NOMO-1 (cell line): ENCODE results near the gene DGKH.
"Not testable (repeated sequence)": the region's sequence is repeated elsewhere in the genome, so short reads cannot be mapped to it uniquely, and the experiment has no call there.

Experiments used
- DNase-seq, 2 experiments: peaks; one replicate each; lab custom pipeline; 2025; ENCODE audit not compliant: unreplicated experiment in 2 of 2; lab: John Stamatoyannopoulos, UW

DGKH gene

DNA sequence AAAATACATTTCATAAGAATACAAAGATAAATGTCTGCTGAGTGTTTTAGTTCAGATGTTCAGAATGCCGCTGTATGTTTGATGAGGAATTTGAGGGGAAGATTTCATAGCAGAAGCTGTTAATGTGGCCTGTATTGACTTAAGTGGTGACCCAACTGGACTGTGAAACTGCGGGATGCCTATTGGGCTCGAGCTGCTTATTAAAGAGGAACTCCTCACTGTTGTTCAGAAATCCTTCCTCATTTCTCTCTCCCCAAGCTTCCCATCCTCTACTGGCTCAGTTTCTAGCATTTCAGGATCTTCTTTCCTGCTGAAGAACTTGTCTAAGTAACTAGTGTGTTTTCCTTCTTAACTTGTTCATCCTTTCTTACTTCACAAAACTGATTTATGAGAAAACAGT is 20.4 kb downstream of the DGKH start:
- DNase-seq, result peak; percentile 5 to 64

DNA sequence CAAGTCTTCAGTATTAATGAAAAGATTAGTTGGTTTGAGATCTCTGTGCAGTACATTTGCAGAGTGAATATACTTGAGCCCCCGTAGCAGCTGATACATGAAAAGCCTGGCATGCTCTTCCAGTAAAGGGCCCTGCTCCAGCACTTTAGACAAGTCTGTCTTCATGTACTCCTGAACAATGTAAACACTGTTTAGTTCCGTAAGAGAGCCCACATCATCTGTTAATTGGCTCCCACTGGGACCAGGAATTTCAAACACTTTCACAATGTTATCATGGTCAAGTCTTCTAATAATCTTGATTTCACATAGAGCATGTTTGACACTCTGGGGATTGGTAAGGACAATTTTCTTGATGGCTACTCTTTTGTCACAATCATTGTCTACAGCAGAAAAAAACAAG is 22.2 kb downstream of the DGKH start:
- DNase-seq, result not testable (repeated sequence)

- DNase-seq, result not testable (repeated sequence)
Measured at GRCh38 chr13:42071179-42071578, 22.7 kb downstream of the DGKH start.

- no peak for DNase-seq
Measured at GRCh38 chr13:42071672-42072419, 23.4 kb downstream of the DGKH start.

DNA sequence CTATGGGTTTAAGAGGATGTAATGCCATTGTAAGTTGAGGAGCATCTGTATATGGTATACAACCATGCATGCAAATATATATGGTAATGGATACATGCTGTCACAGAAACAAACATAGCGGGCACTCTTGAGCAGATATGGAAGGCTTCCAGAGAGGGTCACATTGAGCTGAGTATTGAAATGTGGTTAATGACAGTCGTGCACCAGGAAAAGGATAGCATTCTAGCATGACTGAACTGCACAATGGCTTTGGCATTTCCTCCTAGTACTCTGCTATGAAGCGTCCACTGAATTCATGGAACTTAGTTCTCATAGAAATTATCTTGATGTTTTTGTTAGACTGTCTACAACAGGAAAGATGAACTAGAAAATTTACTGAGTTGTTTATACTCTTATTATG is 25.2 kb downstream of the DGKH start:
- DNase-seq, result no peak

DNA sequence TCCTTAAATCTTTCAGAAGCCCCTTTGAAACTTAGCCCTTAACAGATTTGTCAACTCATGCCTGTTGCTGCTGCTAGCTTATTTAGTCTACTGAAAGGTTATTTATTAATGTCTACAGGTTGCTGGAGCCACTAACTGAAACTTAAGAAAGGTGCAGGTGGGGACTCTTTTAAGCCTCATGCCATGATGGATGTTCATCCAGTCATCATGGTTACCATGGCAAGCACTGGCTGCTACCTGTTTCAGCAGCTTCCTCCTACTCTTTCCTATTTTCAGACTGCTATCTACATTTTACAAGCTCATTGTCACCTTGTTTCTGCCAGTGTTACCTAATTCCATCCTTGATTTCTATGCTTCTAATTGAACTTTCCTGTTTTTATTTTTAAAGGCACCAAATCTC is 27.1 kb downstream of the DGKH start:
- DNase-seq, result no peak

GRCh38 chr13:42076309-42076713 is 27.9 kb downstream of the DGKH start:
- DNase-seq, result no peak

DNA sequence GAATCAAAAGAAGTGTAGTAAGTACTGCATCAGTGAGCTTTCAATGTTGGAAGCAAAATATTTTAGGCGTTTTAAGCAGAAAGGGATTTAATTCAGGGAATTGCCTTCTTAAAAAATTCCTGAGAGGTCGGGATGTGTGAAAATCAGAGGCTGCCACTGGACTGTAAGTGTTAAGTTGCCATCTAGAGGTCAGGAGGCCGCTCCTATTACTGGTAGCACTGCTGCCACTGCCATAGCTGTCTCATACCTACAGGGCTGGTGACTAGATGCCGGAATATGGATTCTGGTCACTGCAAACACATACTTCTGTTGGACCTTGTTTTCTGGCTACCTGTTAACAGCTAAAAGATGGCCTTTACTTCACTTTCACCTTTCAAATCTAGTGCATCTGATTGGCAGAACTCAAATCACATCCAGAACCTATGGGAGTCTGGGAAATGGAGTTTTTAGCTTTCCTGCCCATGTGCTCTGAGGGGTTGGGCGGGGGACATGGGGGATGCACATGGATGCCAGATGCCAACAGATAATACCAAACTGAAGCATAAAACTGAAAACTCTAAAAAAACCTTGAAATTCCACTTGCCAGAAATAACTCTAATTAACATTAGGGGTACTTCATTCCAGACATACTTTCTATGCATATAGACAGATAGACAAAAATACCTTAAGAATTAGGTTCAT is 29.8 kb downstream of the DGKH start:
- no peak for DNase-seq

DNA sequence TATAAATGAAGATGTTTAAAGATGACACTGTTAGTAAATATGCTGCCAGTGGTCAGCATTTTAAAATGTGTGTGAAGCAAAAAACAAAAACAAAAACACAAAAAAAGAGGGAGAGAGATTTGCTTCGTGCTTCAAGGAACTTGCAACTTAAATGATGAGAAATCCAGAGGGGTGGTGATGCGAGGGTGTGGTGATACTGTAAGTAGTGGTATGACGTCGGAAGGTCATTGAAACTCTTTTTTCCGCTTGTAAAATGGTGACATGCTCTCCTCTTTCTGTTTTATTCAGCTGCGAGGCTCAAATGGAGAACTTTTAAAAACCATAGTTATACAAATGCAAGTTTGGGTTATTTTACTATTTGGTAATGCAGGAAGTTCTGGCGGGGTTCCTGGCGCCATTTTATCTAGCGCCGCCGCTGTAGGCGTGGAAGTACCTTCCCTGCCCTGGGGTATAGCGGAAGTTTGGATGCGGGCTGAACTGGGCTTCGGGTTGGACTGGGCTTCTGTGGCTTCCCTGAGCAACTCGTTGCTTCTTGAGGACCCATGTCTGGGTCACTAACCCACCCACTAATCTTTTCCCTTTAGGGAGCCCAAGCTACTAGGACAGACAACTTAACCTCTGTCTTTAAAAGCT is 34.8 kb downstream of the DGKH start:
- no peak for DNase-seq

DNA sequence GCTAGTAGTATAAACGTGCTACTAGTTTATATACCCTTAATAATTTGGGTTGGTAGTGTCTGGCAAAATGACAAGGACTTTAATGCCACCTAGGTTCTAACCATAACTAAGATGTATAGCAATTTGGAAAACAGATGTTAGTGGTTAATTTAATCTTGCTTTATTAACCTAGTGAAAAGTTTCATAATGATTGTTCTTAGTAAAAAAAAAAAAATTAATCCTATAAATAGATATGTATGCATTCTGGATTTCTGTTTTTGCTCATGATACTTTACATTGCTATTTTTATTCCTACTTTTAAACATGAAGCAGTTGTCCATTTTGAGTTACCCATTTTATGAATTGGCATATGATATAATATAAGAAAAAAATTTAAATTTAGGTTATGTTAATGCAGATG is 36.3 kb downstream of the DGKH start:
- DNase-seq, result no peak

DNA sequence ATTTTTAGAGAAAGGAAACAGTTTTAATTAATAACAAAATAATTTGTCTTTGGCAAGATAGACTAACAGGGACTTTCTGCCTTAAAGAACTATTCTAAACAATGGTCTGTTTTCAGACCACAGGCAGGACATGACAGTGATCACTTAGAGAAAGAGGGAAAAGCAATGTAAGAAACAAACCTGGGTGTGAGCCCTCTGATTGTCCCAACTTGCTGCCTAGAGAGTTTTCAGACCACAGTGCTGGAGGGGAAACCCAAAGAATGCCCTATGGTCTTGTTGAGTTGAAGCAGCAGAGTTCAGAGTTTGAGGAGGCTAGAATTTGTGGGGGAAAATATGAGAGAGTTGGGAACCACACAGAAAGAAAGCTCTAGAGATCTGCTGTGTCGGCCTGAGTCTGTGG is 38.1 kb downstream of the DGKH start:
- no peak for DNase-seq

- DNase-seq, result no peak
Measured at GRCh38 chr13:42094516-42095040, 46.1 kb downstream of the DGKH start.

GRCh38 chr13:42096222-42096621 is 47.8 kb downstream of the DGKH start:
- not testable (repeated sequence) for DNase-seq

GRCh38 chr13:42099962-42100675 is 51.7 kb downstream of the DGKH start:
- no peak for DNase-seq

GRCh38 chr13:42100960-42101359 is 52.5 kb downstream of the DGKH start:
- DNase-seq, result no peak

DNA sequence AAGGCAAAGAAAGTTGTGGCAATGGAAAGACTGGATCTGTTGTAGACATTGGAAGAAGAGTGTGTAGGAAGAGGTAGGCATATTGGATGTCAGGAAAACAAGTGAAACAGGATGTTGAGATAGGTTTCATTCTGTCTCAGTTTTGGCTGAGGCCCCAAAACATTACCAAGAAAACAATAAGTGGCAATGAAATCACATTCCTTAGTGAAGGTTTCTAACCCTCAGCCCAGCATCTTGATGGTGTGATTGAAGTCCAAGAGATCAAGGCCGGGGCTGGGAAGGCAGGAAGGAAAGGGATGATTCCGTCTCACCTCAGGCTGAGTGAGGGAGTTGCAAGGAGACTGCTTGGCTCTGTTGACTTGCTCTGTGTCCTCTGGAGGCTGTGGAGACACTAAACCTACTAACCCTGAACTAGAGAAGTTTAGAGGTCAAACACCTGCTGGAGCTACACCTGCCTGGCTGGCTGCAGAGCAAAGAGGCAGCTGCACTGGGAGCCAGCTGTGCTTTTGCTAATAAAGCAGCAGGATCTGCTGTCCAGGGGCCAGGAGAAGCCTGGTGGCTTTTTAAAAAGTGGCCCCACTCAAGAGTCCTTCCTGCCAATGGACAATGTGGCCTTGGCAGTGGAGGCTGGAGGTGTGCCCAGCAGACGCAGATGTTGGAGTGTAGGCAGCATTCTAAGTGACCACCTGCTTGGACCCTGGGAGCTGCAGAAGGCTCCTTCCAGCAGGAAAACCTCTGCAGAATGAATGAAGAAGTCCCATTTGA is 53.6 kb downstream of the DGKH start:
- no peak for DNase-seq

GRCh38 chr13:42102961-42103865 is 54.8 kb downstream of the DGKH start:
- DNase-seq, result no peak

GRCh38 chr13:42106998-42107397 is 58.5 kb downstream of the DGKH start:
- no peak for DNase-seq

GRCh38 chr13:42107421-42107820 is 59.0 kb downstream of the DGKH start:
- DNase-seq, result no peak
